Mesodermal cell (in vitro differentiated cells): ENCODE data around the gene MSI2.

Source experiments
- H3K27ac ChIP-seq: 2 replicates; pipeline ENCODE4 v1.7.0; 2013; ENCODE audit warnings: mild to moderate bottlenecking, low read depth, low read length, moderate library complexity; ENCODE audit not compliant: severe bottlenecking
- H3K36me3 ChIP-seq: 2 replicates; pipeline ENCODE4 v1.7.1; 2013; ENCODE audit warnings: mild to moderate bottlenecking, low read length, moderate library complexity; ENCODE audit not compliant: control insufficient read depth, insufficient read depth
- H3K4me1 ChIP-seq: one replicate; pipeline ENCODE4 v1.7.1; 2013; ENCODE audit warnings: mild to moderate bottlenecking, low read length; ENCODE audit not compliant: insufficient read depth, control insufficient read depth, poor library complexity, severe bottlenecking
- H3K4me3 ChIP-seq: 2 replicates; pipeline ENCODE4 v1.7.0; 2013; ENCODE audit warnings: low read length, control low read depth, mild to moderate bottlenecking; ENCODE audit not compliant: insufficient read depth, poor library complexity, severe bottlenecking; ENCODE audit errors: extremely low read depth
- H3K9me3 ChIP-seq: 2 replicates; pipeline ENCODE4 v1.7.1; 2013; ENCODE audit warnings: mild to moderate bottlenecking, low read length, moderate library complexity; ENCODE audit not compliant: control insufficient read depth
- WGBS, 2 experiments: methylation state at CpG; one replicate each; pipeline ENCODE4 v1.1.5; 2013; ENCODE audit warnings: missing lambda C conversion rate in 2 of 2; ENCODE audit not compliant: insufficient coverage in 2 of 2; 5-methylcytosine and 5-hydroxymethylcytosine counted together

MSI2 gene

GRCh38 chr17:57225127-57225526 lies 31.2 kb upstream of the MSI2 start:
- Histone ChIP-seq H3K4me1 (no peaks in the 10 kb centered on the region), H3K27ac (no peak overlapping the region), H3K36me3 (no peaks in the 10 kb centered on the region), H3K4me3 (no peak overlapping the region), H3K9me3 (peaks cover 11% of the 10 kb centered on the region)
- no CpG with 5 or more reads among the region's 2 CpGs for WGBS, 2 experiments

- Histone ChIP-seq H3K36me3 (no peaks in the 10 kb centered on the region), H3K4me1 (no peaks in the 10 kb centered on the region), H3K27ac (peak overlapping the region; percentile 50), H3K4me3 (no peak overlapping the region), H3K9me3 (peaks cover 5% of the 10 kb centered on the region)
- WGBS, 2 experiments, result 83% methylated on average over 1 of the region's 1 CpG; no CpG with 5 or more reads in 1 of the 2 experiments
Measured at GRCh38 chr17:57226793-57227192, 29.5 kb upstream of the MSI2 start.

- Histone ChIP-seq H3K9me3 (no peaks in the 10 kb centered on the region), H3K4me1 (no peaks in the 10 kb centered on the region), H3K36me3 (no peaks in the 10 kb centered on the region), H3K27ac (no peak overlapping the region), H3K4me3 (no peak overlapping the region)
- WGBS, 2 experiments, result no CpG with 5 or more reads among the region's 4 CpGs
Measured at GRCh38 chr17:57228911-57229310, 27.4 kb upstream of the MSI2 start.

GRCh38 chr17:57234061-57234738 lies 22.1 kb upstream of the MSI2 start:
- WGBS, 2 experiments, result no CpG with 5 or more reads among the region's 2 CpGs
- no peaks in the 10 kb centered on the region for H3K9me3 ChIP-seq
- no peak overlapping the region for H3K27ac ChIP-seq
- H3K4me3 ChIP-seq, result no peak overlapping the region
- no peaks in the 10 kb centered on the region for H3K4me1 ChIP-seq
- no peaks in the 10 kb centered on the region for H3K36me3 ChIP-seq

GRCh38 chr17:57234739-57235092 lies 21.6 kb upstream of the MSI2 start:
- 29% methylated on average over 1 of the region's 1 CpG; no CpG with 5 or more reads in 1 of the 2 experiments for WGBS, 2 experiments
- Histone ChIP-seq H3K4me3 (no peak overlapping the region), H3K27ac (no peak overlapping the region), H3K36me3 (no peaks in the 10 kb centered on the region), H3K4me1 (no peaks in the 10 kb centered on the region), H3K9me3 (no peaks in the 10 kb centered on the region)

DNA sequence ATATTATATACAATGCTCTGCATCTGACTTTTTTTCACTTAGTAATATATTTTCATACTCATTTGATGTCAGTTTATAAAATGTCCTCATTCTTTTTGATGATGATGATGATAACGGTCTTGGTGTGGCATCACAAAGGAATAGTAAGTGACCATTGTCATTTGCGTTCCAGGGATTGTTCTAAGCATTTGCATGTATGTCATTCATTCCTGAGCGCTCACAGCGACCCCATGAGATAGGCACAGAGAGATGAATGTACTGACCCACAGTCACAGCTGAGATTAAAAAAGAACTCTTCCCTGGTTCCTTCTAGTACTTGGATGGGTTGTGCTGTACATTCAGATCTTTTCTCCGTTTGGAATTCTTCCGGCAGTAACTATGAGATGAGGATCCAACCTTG lies 21.2 kb upstream of the MSI2 start:
- Histone ChIP-seq H3K27ac (no peak overlapping the region), H3K4me3 (no peak overlapping the region), H3K9me3 (no peaks in the 10 kb centered on the region), H3K36me3 (no peaks in the 10 kb centered on the region), H3K4me1 (no peaks in the 10 kb centered on the region)
- 84 to 86% methylated on average over 3 to 4 of the region's 6 CpGs for WGBS, 2 experiments

DNA sequence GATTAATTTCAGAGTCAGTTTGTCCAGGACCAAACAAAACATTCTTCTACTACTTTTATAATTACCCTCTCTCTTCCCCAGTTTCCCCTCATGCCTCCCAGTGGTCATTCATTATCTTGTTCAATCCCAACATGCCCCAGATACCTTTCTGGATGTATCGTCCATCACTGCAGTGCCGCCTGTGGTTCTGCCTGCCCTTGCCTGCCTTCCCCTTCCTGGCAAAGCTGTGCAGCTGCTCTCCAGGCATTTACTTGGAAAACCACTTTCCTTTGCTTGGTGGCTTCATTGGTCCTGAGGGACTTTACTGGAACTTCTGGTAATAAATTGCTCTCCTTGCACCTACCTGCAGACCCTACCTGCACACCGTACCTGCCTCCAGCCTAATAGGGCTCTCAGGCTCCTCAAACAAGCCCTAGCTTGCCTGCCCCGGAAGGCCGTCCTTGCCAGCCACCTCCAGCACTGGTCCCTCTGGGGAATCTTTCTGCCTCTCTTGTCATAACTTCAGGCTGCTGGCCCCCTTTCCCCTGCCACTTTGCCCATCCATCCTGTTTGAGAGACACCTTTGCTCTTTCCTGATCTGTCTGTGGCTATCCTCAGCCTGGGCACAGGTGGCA lies 19.5 kb upstream of the MSI2 start:
- no peaks in the 10 kb centered on the region for H3K9me3 ChIP-seq
- H3K36me3 ChIP-seq, result no peaks in the 10 kb centered on the region
- H3K4me3 ChIP-seq, result no peak overlapping the region
- WGBS, 2 experiments, result 95 to 97% methylated on average over 5 of the region's 5 CpGs
- no peak overlapping the region for H3K27ac ChIP-seq
- H3K4me1 ChIP-seq, result no peaks in the 10 kb centered on the region

DNA sequence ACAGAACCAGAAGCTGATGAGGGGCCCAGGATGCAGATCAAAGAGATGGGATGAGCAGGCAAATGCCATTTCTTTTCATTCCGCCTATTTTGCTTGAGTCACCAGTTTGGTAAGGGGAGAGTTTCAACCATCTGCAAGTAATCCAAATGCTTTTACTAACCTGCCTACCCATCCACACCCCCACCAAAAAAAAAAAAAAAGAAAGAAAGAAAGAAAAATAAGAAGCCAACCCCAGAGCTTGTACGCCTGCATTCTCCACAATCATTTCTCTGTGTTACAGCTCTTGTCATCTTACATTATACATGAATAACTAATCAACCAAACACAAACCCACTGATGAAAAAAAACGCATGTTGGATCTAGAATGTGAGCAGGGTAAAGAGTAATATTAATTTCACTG lies 15.7 kb upstream of the MSI2 start:
- Histone ChIP-seq H3K27ac (no peak overlapping the region), H3K9me3 (no peaks in the 10 kb centered on the region), H3K4me3 (no peak overlapping the region), H3K4me1 (no peaks in the 10 kb centered on the region), H3K36me3 (no peaks in the 10 kb centered on the region)
- WGBS, 2 experiments, result no CpG with 5 or more reads among the region's 3 CpGs

GRCh38 chr17:57242148-57242547 lies 14.2 kb upstream of the MSI2 start:
- no peak overlapping the region for H3K4me3 ChIP-seq
- no peaks in the 10 kb centered on the region for H3K4me1 ChIP-seq
- H3K27ac ChIP-seq, result no peak overlapping the region
- no peaks in the 10 kb centered on the region for H3K36me3 ChIP-seq
- WGBS, 2 experiments, result 84 to 91% methylated on average over 7 of the region's 7 CpGs
- H3K9me3 ChIP-seq, result peaks cover 7% of the 10 kb centered on the region

DNA sequence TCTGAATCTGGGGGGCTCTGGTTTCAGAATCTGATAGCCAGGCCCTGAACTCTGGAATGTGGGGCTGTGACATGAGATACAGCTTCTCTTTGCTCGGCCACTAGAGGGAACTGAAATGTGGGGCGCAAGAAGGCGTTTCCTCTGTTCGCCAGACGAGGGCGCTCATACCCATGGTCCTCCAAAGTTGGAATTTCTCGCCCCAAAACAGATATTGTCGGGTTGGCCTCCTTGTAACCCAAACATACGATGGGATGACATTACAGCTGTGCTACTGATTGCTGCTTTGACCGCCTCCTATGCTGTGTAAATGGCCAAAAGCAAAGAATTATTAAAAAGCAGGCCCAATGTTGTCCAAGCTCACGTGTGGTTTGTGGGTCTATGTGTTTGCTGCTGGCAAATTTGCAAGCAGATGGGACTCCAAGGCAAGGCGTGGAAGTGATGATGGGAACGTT lies 13.1 kb upstream of the MSI2 start:
- WGBS, 2 experiments, result 29 to 30% methylated on average over 13 of the region's 13 CpGs

GRCh38 chr17:57245786-57246185 lies 10.5 kb upstream of the MSI2 start:
- Histone ChIP-seq H3K36me3 (no peaks in the 10 kb centered on the region), H3K27ac (no peak overlapping the region), H3K9me3 (peaks cover 11% of the 10 kb centered on the region), H3K4me1 (no peaks in the 10 kb centered on the region), H3K4me3 (no peak overlapping the region)
- WGBS, 2 experiments, result 85 to 96% methylated on average over 4 to 5 of the region's 10 CpGs

More for the DNA sequence above, 13.1 kb upstream of the MSI2 start:
- H3K36me3 ChIP-seq, result no peaks in the 10 kb centered on the region
- no peak overlapping the region for H3K4me3 ChIP-seq
- peaks cover 7% of the 10 kb centered on the region for H3K9me3 ChIP-seq
- H3K4me1 ChIP-seq, result no peaks in the 10 kb centered on the region
- no peak overlapping the region for H3K27ac ChIP-seq
